Ovary (tissue), 3 donors: ENCODE measurements around the gene STH.

Experiments
- CTCF ChIP-seq, 3 donors: fragments of 450-650 bp in 2 of 3; fragments of 200-600 bp in 1 of 3; IDR thresholded peaks; one replicate each; pipeline versions ENCODE4 v1.5.1 to v1.8.0; 2016 to 2022; ENCODE audit warnings: antibody characterized with exemption in 3 of 3, mild to moderate bottlenecking in 1 of 3
- EP300 ChIP-seq: sonication (generic); formaldehyde crosslinking; IDR thresholded peaks from one replicate; pipeline ENCODE4 v1.6.1; 2017; ENCODE audit warnings: antibody characterized with exemption
- POLR2A ChIP-seq: fragments of 450-650 bp; IDR thresholded peaks from one replicate; pipeline ENCODE4 v1.6.1; 2017; ENCODE audit warnings: antibody characterized with exemption, mild to moderate bottlenecking, moderate library complexity
- donor health status: DM: no; HTN: no; CAD: no.

- no peak for TF ChIP-seq POLR2A
- no peak for TF ChIP-seq CTCF (IDR thresholded peaks at IDR 0.05)
- no peak for TF ChIP-seq EP300
These were observed 43.7 kb upstream of the STH start for GRCh38 chr17:45955326-45955725.
